H1 (cell line): ENCODE measurements around the gene GALNTL6. TPM values are rescaled to one million over a fixed set of nuclear protein-coding genes. Genes with fewer than 3 reads are reported as not detected.

Experiments
- CTCF ChIA-PET: fragments of 300-600 bp; sonication (Branson Sonifier 250); formaldehyde crosslinking; loops from one replicate; lab custom pipeline; 2021; ENCODE audit not compliant: partially characterized antibody; lab: Charles Lee
- POLR2A ChIA-PET: fragments of 300-600 bp; sonication (Branson Sonifier 250); formaldehyde crosslinking; loops from one replicate; lab custom pipeline; 2021; ENCODE audit warnings: inconsistent platforms; ENCODE audit not compliant: partially characterized antibody; lab: Charles Lee
- DNase-seq, 2 experiments: peaks; one replicate each; pipeline versions ENCODE4 v3.0.0 to v3.0.0-alpha.2; 2010 to 2022; ENCODE audit warnings: low spot score in 2 of 2, low read depth in 1 of 2, mixed read lengths in 1 of 2
- FAIRE-seq: peaks from 2 replicates; lab custom pipeline; 2011; peaks lifted over from hg19 to GRCh38; lab: Jason Lieb, UNC
- H2AFZ ChIP-seq: 2 replicates; pipeline ENCODE4 v1.8.1; 2012; ENCODE audit warnings: low read length, inconsistent platforms
- H2AK5ac ChIP-seq: 2 replicates; pipeline ENCODE4 v1.6.1; 2013; ENCODE audit warnings: low read depth, low read length
- H2BK120ac ChIP-seq: replicated peaks from 2 replicates; pipeline ENCODE3; 2013; ENCODE audit warnings: low read depth, low read length, inconsistent platforms
- H2BK12ac ChIP-seq: 2 replicates; pipeline ENCODE4 v1.6.1; 2013; ENCODE audit warnings: low read depth, low read length
- H2BK15ac ChIP-seq: 2 replicates; pipeline ENCODE4 v1.6.1; 2013; ENCODE audit warnings: low read length
- H2BK20ac ChIP-seq: 2 replicates; pipeline ENCODE4 v1.6.1; 2013; ENCODE audit warnings: low read length
- H2BK5ac ChIP-seq: 2 replicates; pipeline ENCODE4 v1.6.1; 2013; ENCODE audit warnings: low read depth, low read length
- H3K14ac ChIP-seq: 2 replicates; pipeline ENCODE4 v1.6.1; 2013; ENCODE audit warnings: inconsistent platforms; ENCODE audit not compliant: insufficient read length
- H3K18ac ChIP-seq: 2 replicates; pipeline ENCODE4 v1.6.1; 2013; ENCODE audit warnings: low read length; ENCODE audit errors: extremely low read depth
- H3K23ac ChIP-seq: 2 replicates; pipeline ENCODE4 v1.6.1; 2013; ENCODE audit warnings: inconsistent platforms; ENCODE audit not compliant: insufficient read length
- H3K23me2 ChIP-seq: 2 replicates; pipeline ENCODE4 v1.6.1; 2013; ENCODE audit warnings: low read depth, low read length
- H3K27ac ChIP-seq: 2 replicates; pipeline ENCODE4 v1.6.1; 2011; ENCODE audit warnings: low read depth, low read length, inconsistent platforms
- H3K27me3 ChIP-seq, 4 experiments: replicated peaks in 1 of 4; 1 replicate in 1 of 4; 2 replicates in 3 of 4; pipeline versions ENCODE4 v1.6.1 to v1.8.1; 2011 to 2013; ENCODE audit warnings: low read length in 3 of 4, mild to moderate bottlenecking in 3 of 4, inconsistent platforms in 2 of 4, mixed read lengths in 2 of 4, moderate library complexity in 1 of 4; ENCODE audit not compliant: control insufficient read depth in 3 of 4, insufficient read depth in 3 of 4; ENCODE audit errors: extremely low read depth in 1 of 4
- H3K36me3 ChIP-seq, 4 experiments: 2 replicates each; pipeline versions ENCODE4 v1.6.1 to v1.8.1; 2011 to 2013; ENCODE audit warnings: mild to moderate bottlenecking in 4 of 4, low read length in 3 of 4, moderate library complexity in 2 of 4, control low read depth in 1 of 4, inconsistent platforms in 1 of 4; ENCODE audit not compliant: insufficient read depth in 4 of 4, control insufficient read depth in 2 of 4
- H3K4ac ChIP-seq: replicated peaks from 2 replicates; pipeline ENCODE3; 2013; ENCODE audit warnings: low read length, low read depth, mixed read lengths, inconsistent platforms; ENCODE audit not compliant: insufficient read length
- H3K4me1 ChIP-seq, 4 experiments: replicated peaks in 1 of 4; 1 replicate in 1 of 4; 2 replicates in 3 of 4; pipeline versions ENCODE4 v1.6.1 to v1.8.1; 2011 to 2013; ENCODE audit warnings: low read length in 3 of 4, inconsistent platforms in 2 of 4, mixed read lengths in 1 of 4; ENCODE audit not compliant: insufficient read depth in 4 of 4, control insufficient read depth in 3 of 4
- H3K4me2 ChIP-seq, 2 experiments: 2 replicates each; pipeline versions ENCODE4 v1.6.1 to v1.8.1; 2011 to 2013; ENCODE audit warnings: low read depth in 2 of 2, low read length in 2 of 2, control low read depth in 1 of 2, inconsistent platforms in 1 of 2, mild to moderate bottlenecking in 1 of 2; ENCODE audit not compliant: insufficient read depth in 1 of 2
- H3K4me3 ChIP-seq, 4 experiments: fragments of 200-600, 300-600 bp in 1 of 4; sonication (generic), shearing (Covaris generic), sonication (Bioruptor Twin) in 1 of 4; 2 replicates each; pipeline versions ENCODE4 v1.5.1 to v1.8.1; 2011 to 2016; ENCODE audit warnings: low read length in 4 of 4, low read depth in 3 of 4, control low read depth in 2 of 4, inconsistent platforms in 2 of 4, mild to moderate bottlenecking in 2 of 4, mixed read lengths in 1 of 4, moderate library complexity in 1 of 4; ENCODE audit not compliant: insufficient read depth in 2 of 4; ENCODE audit errors: extremely low read depth in 1 of 4
- H3K56ac ChIP-seq: replicated peaks from 2 replicates; pipeline ENCODE3; 2013; ENCODE audit warnings: low read depth, mild to moderate bottlenecking, mixed read lengths, low read length, inconsistent platforms; ENCODE audit not compliant: insufficient read length
- H3K79me1 ChIP-seq: 2 replicates; pipeline ENCODE4 v1.6.1; 2013; ENCODE audit warnings: low read depth, low read length, control low read depth
- H3K79me2 ChIP-seq, 2 experiments: 2 replicates each; pipeline versions ENCODE4 v1.6.1 to v1.8.1; 2012 to 2013; ENCODE audit warnings: low read length in 2 of 2, mild to moderate bottlenecking in 2 of 2, inconsistent platforms in 1 of 2; ENCODE audit not compliant: insufficient read depth in 2 of 2, control insufficient read depth in 1 of 2
- H3K9ac ChIP-seq, 4 experiments: replicated peaks in 1 of 4; 1 replicate in 1 of 4; 2 replicates in 3 of 4; pipeline versions ENCODE4 v1.6.1 to v1.8.1; 2011 to 2013; ENCODE audit warnings: low read depth in 3 of 4, low read length in 3 of 4, control low read depth in 2 of 4, mild to moderate bottlenecking in 2 of 4, moderate library complexity in 2 of 4, inconsistent platforms in 1 of 4; ENCODE audit errors: extremely low read depth in 1 of 4
- H3K9me3 ChIP-seq, 2 experiments: 2 replicates each; pipeline versions ENCODE4 v1.6.1 to v1.8.1; 2012 to 2013; ENCODE audit warnings: mild to moderate bottlenecking in 2 of 2, moderate library complexity in 2 of 2, control low read depth in 1 of 2, inconsistent platforms in 1 of 2, low read depth in 1 of 2, low read length in 1 of 2, mixed read lengths in 1 of 2; ENCODE audit not compliant: insufficient read depth in 2 of 2
- H4K20me1 ChIP-seq, 2 experiments: replicated peaks in 1 of 2; 2 replicates each; pipeline versions ENCODE3 to v1.8.1; 2011 to 2013; ENCODE audit warnings: inconsistent platforms in 2 of 2, low read length in 2 of 2, mild to moderate bottlenecking in 1 of 2; ENCODE audit not compliant: insufficient read depth in 2 of 2, control insufficient read depth in 1 of 2
- H4K5ac ChIP-seq: 2 replicates; pipeline ENCODE4 v1.6.1; 2013; ENCODE audit warnings: low read length, low read depth, mixed read lengths, inconsistent platforms; ENCODE audit not compliant: insufficient read length
- H4K8ac ChIP-seq: 2 replicates; pipeline ENCODE4 v1.8.0; 2013; ENCODE audit warnings: mild to moderate bottlenecking, moderate library complexity, low read length, inconsistent platforms; ENCODE audit not compliant: insufficient read depth; ENCODE audit errors: extremely low read depth
- H4K91ac ChIP-seq: replicated peaks from 2 replicates; pipeline ENCODE3; 2013; ENCODE audit warnings: low read length, mixed read lengths, inconsistent platforms; ENCODE audit not compliant: insufficient read length
- BCL11A ChIP-seq, 2 experiments: IDR thresholded peaks; one replicate each; pipeline ENCODE4 v1.6.1; 2011; ENCODE audit warnings: low read depth in 2 of 2, low read length in 2 of 2, mild to moderate bottlenecking in 2 of 2
- CREB1 ChIP-seq: IDR thresholded peaks from 2 replicates; pipeline ENCODE4 v1.6.1; 2012; ENCODE audit warnings: inconsistent platforms
- HDAC2 ChIP-seq, 2 experiments: fragments of 300-600 bp in 1 of 2; sonication (generic) in 1 of 2; IDR thresholded peaks; 2 replicates each; pipeline ENCODE4 v1.6.1; 2011 to 2012; ENCODE audit warnings: low read depth in 2 of 2, low read length in 2 of 2, mild to moderate bottlenecking in 2 of 2, moderate library complexity in 2 of 2, borderline replicate concordance in 1 of 2, inconsistent platforms in 1 of 2
- JUN ChIP-seq: IDR thresholded peaks from 2 replicates; pipeline ENCODE4 v1.6.1; 2011; ENCODE audit warnings: low read depth, mild to moderate bottlenecking, improper control_type of control experiment, low read length
- JUND ChIP-seq: IDR thresholded peaks from 2 replicates; pipeline ENCODE4 v1.6.1; 2011; ENCODE audit warnings: mild to moderate bottlenecking, improper control_type of control experiment, low read length
- RBBP5 ChIP-seq: IDR thresholded peaks from 2 replicates; pipeline ENCODE4 v1.7.1; 2012; ENCODE audit warnings: low read depth, mild to moderate bottlenecking, inconsistent platforms, low read length, moderate library complexity, borderline replicate concordance
- WGBS, 2 experiments: shearing (Covaris generic) in 1 of 2; methylation state at CpG; one replicate each; pipeline versions ENCODE4 v1.1.6 to v1.1.7; 2013 to 2015; ENCODE audit warnings: low lambda C conversion rate in 2 of 2, mixed read lengths in 2 of 2, inconsistent platforms in 1 of 2, low coverage in 1 of 2, missing lambda C conversion rate in 1 of 2; ENCODE audit not compliant: insufficient replicate concordance in 2 of 2, insufficient coverage in 1 of 2, insufficient read length in 1 of 2; ENCODE audit errors: extremely low coverage in 1 of 2, missing lambda C conversion rate in 1 of 2; 5-methylcytosine and 5-hydroxymethylcytosine counted together
- polyA plus RNA-seq, 7 experiments: library from polyadenylated mRNA; depleted of rRNA in 3 of 7; stranded (reverse) in 5 of 7; unstranded in 2 of 7; fragments of >200 nt in 5 of 7; fragments of 200-250 nt in 2 of 7; gene quantifications; 1 replicate in 5 of 7; 2 replicates in 1 of 7; 4 replicates in 1 of 7; pipeline versions ENCODE4 v1.2.1 to v1.2.3, GENCODE V29; 2011 to 2013; ENCODE audit warnings: missing spikeins in 2 of 7, mixed read lengths in 2 of 7
- total RNA-seq: library from RNA; stranded (reverse); fragmentation: NEBNext Ultra II Directional; extraction: Animal tissue kit (Norgen Biotek cat#: 25700); gene quantifications from 2 replicates; pipeline ENCODE4 v1.2.1, GENCODE V29; 2021

Gene GALNTL6
- total and polyA plus RNA-seq, 2 of the 8 experiments (the other 6 are each of a cell fraction or from before 2014, with no cell fraction given), result 0.03 to 0.32 TPM

- H3K9ac ChIP-seq, result no peak overlapping the region
- H2AFZ ChIP-seq, result no peak overlapping the region
- no peak overlapping the region for H3K23ac ChIP-seq
- FAIRE-seq (no peak), DNase-seq (no peak)
- no peaks in the 10 kb centered on the region for H3K79me2 ChIP-seq
- no peak overlapping the region for H3K18ac ChIP-seq
- no peak overlapping the region for H2BK12ac ChIP-seq
- no peak overlapping the region for H3K4me2 ChIP-seq
- H3K4ac ChIP-seq, result no peak overlapping the region
- no peak overlapping the region for H2BK120ac ChIP-seq
- H3K79me1 ChIP-seq, result no peaks in the 10 kb centered on the region
- H4K5ac ChIP-seq, result no peak overlapping the region
- no peak overlapping the region for H2BK15ac ChIP-seq
- no peak overlapping the region for H4K91ac ChIP-seq
- no peaks in the 10 kb centered on the region for H3K27me3 ChIP-seq
- H3K56ac ChIP-seq, result no peak overlapping the region
- no peaks in the 10 kb centered on the region; the same call in 1 of the 2 replicates for H3K23me2 ChIP-seq
- no peak overlapping the region for H4K8ac ChIP-seq
- no peak overlapping the region for H2AK5ac ChIP-seq
- peaks cover 0 to 3% (median 0%) of the 10 kb centered on the region in 4 experiments; a peak in 1 of 7 replicates for H3K4me1 ChIP-seq
- no peak overlapping the region for H3K27ac ChIP-seq
- H2BK20ac ChIP-seq, result no peak overlapping the region
- no peak overlapping the region for H3K14ac ChIP-seq
- H2BK5ac ChIP-seq, result no peak overlapping the region
- ChIA-PET CTCF (interaction anchor here (0.6 to 1.1 kb wide), 5 partner anchors 66 to 593 kb away, joined by 3 to 6 read pairs (median 4); no protein-coding TSS in a partner anchor), POLR2A (no interaction called here)
- H3K9me3 ChIP-seq, result peaks cover 0 to 3% of the 10 kb centered on the region in 2 experiments; a peak in 1 of 4 replicates
- 94% methylated on average over 3 of the region's 3 CpGs; no CpG with 5 or more reads in 1 of the 2 experiments for WGBS, 2 experiments
- H4K20me1 ChIP-seq, result no peaks in the 10 kb centered on the region
- no peaks in the 10 kb centered on the region for H3K36me3 ChIP-seq
- no peak overlapping the region for H3K4me3 ChIP-seq
- no peak for TF ChIP-seq CREB1
- TF ChIP-seq HDAC2 (IDR thresholded peaks at IDR 0.05; ENCODE audit: borderline replicate concordance in 1 of 2, low read depth in 2 of 2, low read length in 2 of 2), result no peak
- TF ChIP-seq JUN, result no peak
- no peak for TF ChIP-seq JUND
- no peak for TF ChIP-seq BCL11A (IDR thresholded peaks at IDR 0.05; ENCODE audit: low read depth in 2 of 2, low read length in 2 of 2)
- TF ChIP-seq RBBP5, result no peak
Observed at GRCh38 chr4:172826861-172827260, 1013.7 kb downstream of the GALNTL6 start.
